Measurements from ENCODE around the gene DMD. TPM values are rescaled to one million over a fixed set of nuclear protein-coding genes. Genes with fewer than 3 reads are reported as not detected.

The DMD gene
- total RNA-seq, 1 donor from 2014 or later = 2.5 TPM

- Histone ChIP-seq H3K4me3 (ENCODE audit: low read depth, low read length) (no peak overlapping the region), H3K36me3 (ENCODE audit: control insufficient read depth, insufficient read depth, low read length) (no peaks in the 10 kb centered on the region), H3K27me3 (ENCODE audit: control insufficient read depth, insufficient read depth, low read length) (no peaks in the 10 kb centered on the region)
- DNase-seq (ENCODE audit: low read depth) = no peak
- no peak for TF ChIP-seq CTCF (IDR thresholded peaks at IDR 0.05; ENCODE audit: insufficient read depth, low read length, poor library complexity, severe bottlenecking)
Measured at GRCh38 chrX:31070057-31070468, 2141.3 kb downstream of the DMD start.

All from kidney epithelial cell (primary cell).